Measurements from ENCODE around the gene PCDHA8.

The PCDHA8 gene

GRCh38 chr5:140883927-140884697 lies 43.1 kb downstream of the PCDHA8 start:
- no peaks in the 10 kb centered on the region for H3K4me1 ChIP-seq (ENCODE audit: control insufficient read depth, insufficient read depth, low read length)
- no peaks in the 10 kb centered on the region for H3K36me3 ChIP-seq (ENCODE audit: control insufficient read depth, insufficient read depth, low read length)
- H3K27me3 ChIP-seq (ENCODE audit: control insufficient read depth, insufficient read depth, low read length): no peaks in the 10 kb centered on the region
- no peak overlapping the region for H3K4me3 ChIP-seq (ENCODE audit: low read length)
- no peaks in the 10 kb centered on the region for H3K9me3 ChIP-seq (ENCODE audit: control insufficient read depth, low read length)
- no peak overlapping the region for H3K9ac ChIP-seq (ENCODE audit: low read length)

Data from mucosa of stomach (tissue), 1 donor.